H1 (cell line): Measurements from ENCODE around the gene ANAPC7. TPM values are rescaled to one million over a fixed set of nuclear protein-coding genes. Genes with fewer than 3 reads are reported as not detected.

Experiments
- CTCF ChIA-PET: fragments of 300-600 bp; sonication (Branson Sonifier 250); formaldehyde crosslinking; loops from one replicate; lab custom pipeline; 2021; ENCODE audit not compliant: partially characterized antibody; lab: Charles Lee
- POLR2A ChIA-PET: fragments of 300-600 bp; sonication (Branson Sonifier 250); formaldehyde crosslinking; loops from one replicate; lab custom pipeline; 2021; ENCODE audit warnings: inconsistent platforms; ENCODE audit not compliant: partially characterized antibody; lab: Charles Lee
- DNase-seq, 2 experiments: peaks; one replicate each; pipeline versions ENCODE4 v3.0.0 to v3.0.0-alpha.2; 2010 to 2022; ENCODE audit warnings: low spot score in 2 of 2, low read depth in 1 of 2, mixed read lengths in 1 of 2
- FAIRE-seq: peaks from 2 replicates; lab custom pipeline; 2011; peaks lifted over from hg19 to GRCh38; lab: Jason Lieb, UNC
- H2AFZ ChIP-seq: 2 replicates; pipeline ENCODE4 v1.8.1; 2012; ENCODE audit warnings: low read length, inconsistent platforms
- H2AK5ac ChIP-seq: 2 replicates; pipeline ENCODE4 v1.6.1; 2013; ENCODE audit warnings: low read depth, low read length
- H2BK120ac ChIP-seq: replicated peaks from 2 replicates; pipeline ENCODE3; 2013; ENCODE audit warnings: low read depth, low read length, inconsistent platforms
- H2BK12ac ChIP-seq: 2 replicates; pipeline ENCODE4 v1.6.1; 2013; ENCODE audit warnings: low read depth, low read length
- H2BK15ac ChIP-seq: 2 replicates; pipeline ENCODE4 v1.6.1; 2013; ENCODE audit warnings: low read length
- H2BK20ac ChIP-seq: 2 replicates; pipeline ENCODE4 v1.6.1; 2013; ENCODE audit warnings: low read length
- H2BK5ac ChIP-seq: 2 replicates; pipeline ENCODE4 v1.6.1; 2013; ENCODE audit warnings: low read depth, low read length
- H3K14ac ChIP-seq: 2 replicates; pipeline ENCODE4 v1.6.1; 2013; ENCODE audit warnings: inconsistent platforms; ENCODE audit not compliant: insufficient read length
- H3K18ac ChIP-seq: 2 replicates; pipeline ENCODE4 v1.6.1; 2013; ENCODE audit warnings: low read length; ENCODE audit errors: extremely low read depth
- H3K23ac ChIP-seq: 2 replicates; pipeline ENCODE4 v1.6.1; 2013; ENCODE audit warnings: inconsistent platforms; ENCODE audit not compliant: insufficient read length
- H3K23me2 ChIP-seq: 2 replicates; pipeline ENCODE4 v1.6.1; 2013; ENCODE audit warnings: low read depth, low read length
- H3K27ac ChIP-seq: 2 replicates; pipeline ENCODE4 v1.6.1; 2011; ENCODE audit warnings: low read depth, low read length, inconsistent platforms
- H3K27me3 ChIP-seq, 4 experiments: replicated peaks in 1 of 4; 1 replicate in 1 of 4; 2 replicates in 3 of 4; pipeline versions ENCODE4 v1.6.1 to v1.8.1; 2011 to 2013; ENCODE audit warnings: low read length in 3 of 4, mild to moderate bottlenecking in 3 of 4, inconsistent platforms in 2 of 4, mixed read lengths in 2 of 4, moderate library complexity in 1 of 4; ENCODE audit not compliant: control insufficient read depth in 3 of 4, insufficient read depth in 3 of 4; ENCODE audit errors: extremely low read depth in 1 of 4
- H3K36me3 ChIP-seq, 4 experiments: 2 replicates each; pipeline versions ENCODE4 v1.6.1 to v1.8.1; 2011 to 2013; ENCODE audit warnings: mild to moderate bottlenecking in 4 of 4, low read length in 3 of 4, moderate library complexity in 2 of 4, control low read depth in 1 of 4, inconsistent platforms in 1 of 4; ENCODE audit not compliant: insufficient read depth in 4 of 4, control insufficient read depth in 2 of 4
- H3K4ac ChIP-seq: replicated peaks from 2 replicates; pipeline ENCODE3; 2013; ENCODE audit warnings: low read length, low read depth, mixed read lengths, inconsistent platforms; ENCODE audit not compliant: insufficient read length
- H3K4me1 ChIP-seq, 4 experiments: replicated peaks in 1 of 4; 1 replicate in 1 of 4; 2 replicates in 3 of 4; pipeline versions ENCODE4 v1.6.1 to v1.8.1; 2011 to 2013; ENCODE audit warnings: low read length in 3 of 4, inconsistent platforms in 2 of 4, mixed read lengths in 1 of 4; ENCODE audit not compliant: insufficient read depth in 4 of 4, control insufficient read depth in 3 of 4
- H3K4me2 ChIP-seq, 2 experiments: 2 replicates each; pipeline versions ENCODE4 v1.6.1 to v1.8.1; 2011 to 2013; ENCODE audit warnings: low read depth in 2 of 2, low read length in 2 of 2, control low read depth in 1 of 2, inconsistent platforms in 1 of 2, mild to moderate bottlenecking in 1 of 2; ENCODE audit not compliant: insufficient read depth in 1 of 2
- H3K4me3 ChIP-seq, 4 experiments: fragments of 200-600, 300-600 bp in 1 of 4; sonication (generic), shearing (Covaris generic), sonication (Bioruptor Twin) in 1 of 4; 2 replicates each; pipeline versions ENCODE4 v1.5.1 to v1.8.1; 2011 to 2016; ENCODE audit warnings: low read length in 4 of 4, low read depth in 3 of 4, control low read depth in 2 of 4, inconsistent platforms in 2 of 4, mild to moderate bottlenecking in 2 of 4, mixed read lengths in 1 of 4, moderate library complexity in 1 of 4; ENCODE audit not compliant: insufficient read depth in 2 of 4; ENCODE audit errors: extremely low read depth in 1 of 4
- H3K56ac ChIP-seq: replicated peaks from 2 replicates; pipeline ENCODE3; 2013; ENCODE audit warnings: low read depth, mild to moderate bottlenecking, mixed read lengths, low read length, inconsistent platforms; ENCODE audit not compliant: insufficient read length
- H3K79me1 ChIP-seq: 2 replicates; pipeline ENCODE4 v1.6.1; 2013; ENCODE audit warnings: low read depth, low read length, control low read depth
- H3K79me2 ChIP-seq, 2 experiments: 2 replicates each; pipeline versions ENCODE4 v1.6.1 to v1.8.1; 2012 to 2013; ENCODE audit warnings: low read length in 2 of 2, mild to moderate bottlenecking in 2 of 2, inconsistent platforms in 1 of 2; ENCODE audit not compliant: insufficient read depth in 2 of 2, control insufficient read depth in 1 of 2
- H3K9ac ChIP-seq, 4 experiments: replicated peaks in 1 of 4; 1 replicate in 1 of 4; 2 replicates in 3 of 4; pipeline versions ENCODE4 v1.6.1 to v1.8.1; 2011 to 2013; ENCODE audit warnings: low read depth in 3 of 4, low read length in 3 of 4, control low read depth in 2 of 4, mild to moderate bottlenecking in 2 of 4, moderate library complexity in 2 of 4, inconsistent platforms in 1 of 4; ENCODE audit errors: extremely low read depth in 1 of 4
- H3K9me3 ChIP-seq, 2 experiments: 2 replicates each; pipeline versions ENCODE4 v1.6.1 to v1.8.1; 2012 to 2013; ENCODE audit warnings: mild to moderate bottlenecking in 2 of 2, moderate library complexity in 2 of 2, control low read depth in 1 of 2, inconsistent platforms in 1 of 2, low read depth in 1 of 2, low read length in 1 of 2, mixed read lengths in 1 of 2; ENCODE audit not compliant: insufficient read depth in 2 of 2
- H4K20me1 ChIP-seq, 2 experiments: replicated peaks in 1 of 2; 2 replicates each; pipeline versions ENCODE3 to v1.8.1; 2011 to 2013; ENCODE audit warnings: inconsistent platforms in 2 of 2, low read length in 2 of 2, mild to moderate bottlenecking in 1 of 2; ENCODE audit not compliant: insufficient read depth in 2 of 2, control insufficient read depth in 1 of 2
- H4K5ac ChIP-seq: 2 replicates; pipeline ENCODE4 v1.6.1; 2013; ENCODE audit warnings: low read length, low read depth, mixed read lengths, inconsistent platforms; ENCODE audit not compliant: insufficient read length
- H4K8ac ChIP-seq: 2 replicates; pipeline ENCODE4 v1.8.0; 2013; ENCODE audit warnings: mild to moderate bottlenecking, moderate library complexity, low read length, inconsistent platforms; ENCODE audit not compliant: insufficient read depth; ENCODE audit errors: extremely low read depth
- H4K91ac ChIP-seq: replicated peaks from 2 replicates; pipeline ENCODE3; 2013; ENCODE audit warnings: low read length, mixed read lengths, inconsistent platforms; ENCODE audit not compliant: insufficient read length
- ASH2L ChIP-seq: fragments of 200-600, 300-600 bp; sonication (generic); IDR thresholded peaks from one replicate; pipeline ENCODE4 v1.7.1; 2017; ENCODE audit warnings: low read length
- CBX5 ChIP-seq: fragments of 300-800, 300-1000 bp; sonication (generic); IDR thresholded peaks from 2 replicates; pipeline ENCODE4 v1.7.1; 2016; ENCODE audit warnings: antibody characterized with exemption, low read length, low read depth
- CEBPB ChIP-seq: IDR thresholded peaks from 2 replicates; pipeline ENCODE4 v1.6.1; 2012; ENCODE audit warnings: low read depth, low read length
- EZH2 ChIP-seq: fragments of 200-600 bp; sonication (generic); IDR thresholded peaks from 2 replicates; pipeline ENCODE4 v1.7.1; 2012; ENCODE audit warnings: low read depth, mild to moderate bottlenecking, moderate library complexity, low read length, inconsistent platforms; ENCODE audit not compliant: severe bottlenecking
- GABPA ChIP-seq: IDR thresholded peaks from 2 replicates; pipeline ENCODE4 v1.6.1; 2011; ENCODE audit warnings: mild to moderate bottlenecking, low read length, moderate library complexity, borderline replicate concordance; ENCODE audit not compliant: insufficient read depth
- JUN ChIP-seq: IDR thresholded peaks from 2 replicates; pipeline ENCODE4 v1.6.1; 2011; ENCODE audit warnings: low read depth, mild to moderate bottlenecking, improper control_type of control experiment, low read length
- RAD21 ChIP-seq, 2 experiments: IDR thresholded peaks in 1 of 2; conservative IDR thresholded peaks in 1 of 2; 2 replicates each; pipeline ENCODE4 v1.6.1; 2011; ENCODE audit warnings: low read depth in 2 of 2, low read length in 2 of 2, improper control_type of control experiment in 1 of 2, inconsistent platforms in 1 of 2, mild to moderate bottlenecking in 1 of 2, moderate library complexity in 1 of 2
- SAP30 ChIP-seq: fragments of 300-600 bp; sonication (generic); IDR thresholded peaks from 2 replicates; pipeline ENCODE4 v1.7.1; 2012; ENCODE audit warnings: low read length, moderate library complexity, mild to moderate bottlenecking, inconsistent platforms; ENCODE audit not compliant: insufficient read depth, insufficient replicate concordance
- SP4 ChIP-seq: IDR thresholded peaks from 2 replicates; pipeline ENCODE4 v1.6.1; 2012; ENCODE audit warnings: low read length, inconsistent platforms
- TEAD4 ChIP-seq: IDR thresholded peaks from 2 replicates; pipeline ENCODE4 v1.6.1; 2012; ENCODE audit warnings: low read depth, low read length, inconsistent platforms, mixed read lengths
- WGBS, 2 experiments: shearing (Covaris generic) in 1 of 2; methylation state at CpG; one replicate each; pipeline versions ENCODE4 v1.1.6 to v1.1.7; 2013 to 2015; ENCODE audit warnings: low lambda C conversion rate in 2 of 2, mixed read lengths in 2 of 2, inconsistent platforms in 1 of 2, low coverage in 1 of 2, missing lambda C conversion rate in 1 of 2; ENCODE audit not compliant: insufficient replicate concordance in 2 of 2, insufficient coverage in 1 of 2, insufficient read length in 1 of 2; ENCODE audit errors: extremely low coverage in 1 of 2, missing lambda C conversion rate in 1 of 2; 5-methylcytosine and 5-hydroxymethylcytosine counted together
- polyA plus RNA-seq, 7 experiments: library from polyadenylated mRNA; depleted of rRNA in 3 of 7; stranded (reverse) in 5 of 7; unstranded in 2 of 7; fragments of >200 nt in 5 of 7; fragments of 200-250 nt in 2 of 7; gene quantifications; 1 replicate in 5 of 7; 2 replicates in 1 of 7; 4 replicates in 1 of 7; pipeline versions ENCODE4 v1.2.1 to v1.2.3, GENCODE V29; 2011 to 2013; ENCODE audit warnings: missing spikeins in 2 of 7, mixed read lengths in 2 of 7
- total RNA-seq: library from RNA; stranded (reverse); fragmentation: NEBNext Ultra II Directional; extraction: Animal tissue kit (Norgen Biotek cat#: 25700); gene quantifications from 2 replicates; pipeline ENCODE4 v1.2.1, GENCODE V29; 2021

ANAPC7 gene
- total and polyA plus RNA-seq, 2 of the 8 experiments (the other 6 are each of a cell fraction or from before 2014, with no cell fraction given): 72.8 to 105 TPM

DNA sequence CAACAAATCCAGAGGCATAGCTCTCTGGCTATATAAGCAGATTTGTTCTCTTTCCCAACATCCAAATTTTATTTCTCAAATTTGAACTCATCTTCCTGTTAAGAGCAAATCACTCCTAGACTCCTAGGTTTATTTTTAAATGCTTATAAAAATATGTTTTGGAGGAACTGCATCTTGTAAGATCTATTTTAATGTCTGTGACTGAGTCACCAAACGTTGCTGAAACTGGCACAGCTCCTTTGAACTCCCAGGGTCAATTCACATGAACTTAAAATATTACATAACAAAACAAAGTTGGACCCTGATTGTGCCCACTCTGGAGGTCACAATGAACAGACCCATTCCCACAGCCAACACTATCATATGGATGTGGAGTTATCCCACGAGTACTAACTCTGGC, 23.9 kb downstream of the ANAPC7 start:
- no peak overlapping the region for H3K4me3 ChIP-seq
- no peak overlapping the region for H3K14ac ChIP-seq
- no peaks in the 10 kb centered on the region; the same call in 1 of the 2 replicates for H3K79me1 ChIP-seq
- H3K56ac ChIP-seq: no peak overlapping the region
- H3K9me3 ChIP-seq: no peaks in the 10 kb centered on the region; a peak in 1 of 4 replicates
- H2BK20ac ChIP-seq: no peak overlapping the region
- CTCF ChIA-PET: interaction anchor here (1.0 to 1.2 kb wide), 3 partner anchors 20 to 52 kb away, joined by 3 to 8 read pairs (median 4); no protein-coding TSS in a partner anchor
- H2BK12ac ChIP-seq: no peak overlapping the region
- H3K4me1 ChIP-seq: no peaks in the 10 kb centered on the region
- no peak overlapping the region for H3K4ac ChIP-seq
- no peak overlapping the region for H3K23ac ChIP-seq
- H2BK15ac ChIP-seq: no peak overlapping the region
- H2AK5ac ChIP-seq: no peak overlapping the region
- no peak overlapping the region for H3K27ac ChIP-seq
- H2AFZ ChIP-seq: no peak overlapping the region
- POLR2A ChIA-PET: interaction anchor here (0.6 to 2.0 kb wide), 6 partner anchors 9 to 48 kb away, joined by 3 to 10 read pairs (median 4); no protein-coding TSS in a partner anchor
- no peaks in the 10 kb centered on the region for H3K27me3 ChIP-seq
- H4K5ac ChIP-seq: no peak overlapping the region
- TF ChIP-seq GABPA (no peak), RAD21 (IDR thresholded peaks at IDR 0.05 in 1 of 2, conservative IDR thresholded peaks at IDR 0.05 in 1 of 2; ENCODE audit: low read depth in 2 of 2, low read length in 2 of 2) (no peak), SAP30 (no peak), SP4 (no peak), CBX5 (no peak), EZH2 (no peak), ASH2L (no peak), TEAD4 (no peak), CEBPB (no peak), JUN (no peak)
- no peak overlapping the region for H3K18ac ChIP-seq
- DNase-seq (no peak), FAIRE-seq (no peak)
- H3K9ac ChIP-seq: no peak overlapping the region
- H3K79me2 ChIP-seq: no peaks in the 10 kb centered on the region
- 81% methylated on average over 2 of the region's 2 CpGs; no CpG with 5 or more reads in 1 of the 2 experiments for WGBS, 2 experiments
- H4K8ac ChIP-seq: no peak overlapping the region
- peaks cover 45 to 88% (median 75%) of the 10 kb centered on the region in 4 experiments for H3K36me3 ChIP-seq
- H4K91ac ChIP-seq: no peak overlapping the region
- no peak overlapping the region for H2BK120ac ChIP-seq
- peaks cover 0 to 10% of the 10 kb centered on the region in 2 experiments for H4K20me1 ChIP-seq
- no peak overlapping the region for H2BK5ac ChIP-seq
- no peaks in the 10 kb centered on the region for H3K23me2 ChIP-seq
- no peak overlapping the region for H3K4me2 ChIP-seq
